AG10803 (cell line): ENCODE measurements around the gene HAGHL.

Source experiments
- DNase-seq: peaks from one replicate; pipeline ENCODE4 v3.0.0; 2010; ENCODE audit warnings: low read depth
- H3K4me3 ChIP-seq: 2 replicates; pipeline ENCODE4 v1.5.1; 2011; ENCODE audit warnings: mild to moderate bottlenecking, low read length, control low read depth
- CTCF ChIP-seq: conservative IDR thresholded peaks from 2 replicates; pipeline ENCODE4 v1.5.1; 2011; ENCODE audit warnings: mild to moderate bottlenecking, low read length, control low read depth, inconsistent platforms

HAGHL gene

DNA sequence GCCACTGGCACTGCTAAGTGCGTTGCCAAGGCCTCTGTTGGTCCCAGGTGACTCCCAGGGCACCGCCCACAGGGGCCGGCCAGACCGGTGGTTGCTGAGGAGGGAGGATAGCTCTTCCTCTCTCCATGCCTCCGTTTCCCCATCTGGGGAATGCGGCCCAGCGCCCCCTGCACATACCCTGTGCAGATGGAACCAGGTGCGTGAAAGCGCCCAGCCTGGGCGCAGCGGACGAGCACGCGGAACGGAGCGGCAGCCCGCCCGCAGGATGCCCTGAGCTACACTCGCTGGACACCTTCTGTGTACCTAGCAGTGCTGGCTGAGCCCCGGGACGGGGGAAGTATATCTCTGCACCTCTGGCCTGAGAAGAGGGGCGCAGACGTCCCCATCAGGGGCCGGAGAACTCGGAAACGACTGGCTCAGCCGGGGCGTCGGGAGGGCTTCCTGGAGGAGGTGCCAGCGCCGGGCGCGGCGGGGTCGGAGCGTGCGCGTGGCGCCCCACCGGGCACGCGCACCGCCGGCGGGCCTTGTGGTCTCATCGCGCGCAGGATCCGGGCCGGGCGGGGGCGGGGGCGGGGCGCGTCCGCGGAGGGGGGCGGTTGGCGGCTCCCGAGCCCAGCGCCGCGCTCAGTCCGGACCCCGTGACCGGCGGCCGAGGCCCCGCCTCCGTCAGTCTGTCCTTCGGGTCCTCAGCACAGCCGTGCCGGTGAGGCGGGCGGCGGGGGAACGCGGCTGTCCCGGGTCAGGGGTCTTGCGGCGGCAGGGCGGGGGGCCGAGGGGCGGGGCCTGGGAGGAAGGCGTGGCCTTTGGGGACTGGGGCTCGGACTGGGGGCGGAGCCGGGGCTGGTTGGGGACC lies at the start of gene HAGHL, which contains the start of gene CCDC78:
Gene HAGHL, plus strand, starts transcription at position 669 of the 853 bp plus-strand sequence. CDS start 404 bp downstream, outside the sequence.
Gene CCDC78, minus strand, starts transcription at position 6 of the 853 bp plus-strand sequence. CDS start 76 bp downstream, outside the sequence.
- peak; percentile 20 for DNase-seq
- peak within 1 kb of the TSS; percentile 67 for H3K4me3 ChIP-seq
- TF ChIP-seq CTCF = no peak

- no peak overlapping the region for H3K4me3 ChIP-seq
- DNase-seq = no peak
- no peak for TF ChIP-seq CTCF
Observed at GRCh38 chr16:677316-678190, 49.4 kb upstream of the HAGHL start.

- no peak for DNase-seq
- no peak for TF ChIP-seq CTCF
- H3K4me3 ChIP-seq = no peak overlapping the region
Observed at GRCh38 chr16:678209-678857, 48.6 kb upstream of the HAGHL start.

DNA sequence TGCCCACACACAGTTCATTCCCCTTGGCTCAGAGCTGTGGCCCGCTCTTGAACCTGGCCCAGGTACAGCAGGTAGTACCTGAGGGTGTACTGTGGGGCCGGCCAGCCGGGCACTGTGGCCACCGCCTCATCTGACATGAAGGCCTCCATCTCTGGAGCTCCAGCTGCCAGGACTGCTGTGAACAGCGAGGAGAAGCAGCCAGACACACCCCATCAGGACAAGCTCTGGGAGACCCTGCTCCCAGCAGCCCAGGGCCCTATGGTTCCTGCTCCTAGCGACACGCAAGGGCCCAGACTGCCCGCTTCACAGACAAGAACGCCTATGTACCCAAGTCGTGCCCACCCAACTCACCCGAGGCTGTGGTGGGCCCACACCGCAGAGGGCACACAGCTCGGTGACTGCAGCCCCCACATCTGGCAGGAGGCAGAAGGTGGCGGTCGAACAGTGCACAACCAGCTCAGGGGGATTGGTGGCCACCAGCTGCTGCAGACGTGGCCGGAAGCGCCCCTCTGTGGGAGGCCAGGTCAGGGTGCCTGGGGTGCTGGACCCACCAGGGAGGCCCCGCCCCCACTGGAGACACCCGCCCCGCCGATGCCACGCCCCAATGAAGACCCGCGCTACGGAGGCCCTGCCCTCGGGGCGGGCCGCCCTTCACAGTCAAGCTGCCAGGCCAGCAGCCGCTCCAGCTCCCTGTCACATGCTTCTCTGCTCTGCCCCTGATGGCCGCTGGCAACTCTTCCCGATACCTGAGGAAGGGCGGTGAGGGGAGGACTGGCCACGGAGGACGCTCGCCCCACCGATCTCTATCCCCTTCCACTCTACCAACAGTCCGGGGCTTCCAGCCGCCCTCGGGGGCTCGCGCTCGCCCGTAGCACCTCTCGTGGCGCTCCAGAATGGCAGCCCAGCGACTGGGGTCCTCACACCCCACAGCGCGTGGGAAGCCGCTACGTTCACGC lies 47.8 kb upstream of the HAGHL start:
- DNase-seq = peak; percentile 38
- H3K4me3 ChIP-seq = peak overlapping the region; percentile 66
- TF ChIP-seq CTCF = no peak

DNA sequence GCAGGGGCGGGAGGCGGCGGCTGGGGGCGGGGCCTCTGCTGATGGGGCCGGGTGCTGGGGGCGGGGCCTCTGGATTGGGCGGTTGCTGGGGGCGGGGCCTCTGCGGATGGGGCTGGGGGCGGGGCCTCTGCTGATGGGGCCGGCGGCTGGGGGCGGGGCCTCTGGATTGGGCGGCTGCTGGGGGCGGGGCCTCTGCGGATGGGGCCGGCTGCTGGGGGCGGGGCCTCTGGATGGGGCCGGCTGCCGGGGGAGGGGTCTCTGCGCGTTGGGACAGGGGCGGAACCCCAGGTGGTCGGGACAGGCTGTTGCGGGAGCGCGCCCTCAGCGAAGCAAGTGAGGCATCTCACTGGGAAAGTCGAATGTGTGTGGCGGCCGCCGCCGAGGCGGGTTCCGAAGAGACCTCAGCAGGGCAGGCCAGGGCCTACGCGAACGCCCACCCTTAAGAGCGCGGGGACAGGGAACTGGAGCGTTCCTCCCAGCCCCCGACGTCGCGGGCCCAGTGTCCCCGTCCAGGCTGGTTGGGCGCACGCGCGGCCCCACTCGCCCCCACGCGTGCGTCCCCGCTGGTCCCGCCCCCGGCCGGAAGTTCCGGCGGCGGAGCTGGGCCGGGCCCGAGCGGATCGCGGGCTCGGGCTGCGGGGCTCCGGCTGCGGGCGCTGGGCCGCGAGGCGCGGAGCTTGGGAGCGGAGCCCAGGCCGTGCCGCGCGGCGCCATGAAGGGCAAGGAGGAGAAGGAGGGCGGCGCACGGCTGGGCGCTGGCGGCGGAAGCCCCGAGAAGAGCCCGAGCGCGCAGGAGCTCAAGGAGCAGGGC lies 46.9 kb upstream of the HAGHL start, which contains the start of gene STUB1:
Gene STUB1, plus strand, starts transcription at position 597 of the 811 bp plus-strand sequence. Its CDS starts 116 bp downstream, at position 713.
- peak within 1 kb of the TSS; percentile 76 for H3K4me3 ChIP-seq
- DNase-seq = peak; percentile 84
- no peak for TF ChIP-seq CTCF
